ENCODE measurements around the gene KMT2B.
A peak's percentile ranks its signal among the peaks of the same experiment; 100 is the strongest.

Gene KMT2B

GRCh38 chr19:35693835-35694599, 23.8 kb upstream of the KMT2B start:
- Histone ChIP-seq H4K5ac (ENCODE audit: low read length) (no peak overlapping the region), H3K4me1 (ENCODE audit: control insufficient read depth, low read depth, low read length) (no peaks in the 10 kb centered on the region), H3K18ac (ENCODE audit: low read length) (no peak overlapping the region), H3K4me2 (ENCODE audit: low read length) (no peak overlapping the region), H3K27me3 (ENCODE audit: insufficient read depth, low read length, poor library complexity) (no peaks in the 10 kb centered on the region), H2BK120ac (ENCODE audit: low read depth, low read length) (no peak overlapping the region), H3K36me3 (ENCODE audit: control insufficient read depth, insufficient read depth, low read length) (no peaks in the 10 kb centered on the region), H3K79me1 (ENCODE audit: low read length) (no peaks in the 10 kb centered on the region), H2AK5ac (ENCODE audit: low read length) (no peak overlapping the region), H3K4ac (ENCODE audit: low read depth, low read length) (no peak overlapping the region), H3K9ac (ENCODE audit: low read length) (no peak overlapping the region), H3K56ac (ENCODE audit: low read length) (no peak overlapping the region), H2BK5ac (ENCODE audit: low read length) (no peak overlapping the region), H3K4me3 (ENCODE audit: low read length) (no peak overlapping the region), H3K23ac (ENCODE audit: low read length) (no peak overlapping the region), H4K8ac (ENCODE audit: low read depth, low read length) (no peak overlapping the region), H3K79me2 (ENCODE audit: control insufficient read depth, insufficient read depth, low read length) (no peaks in the 10 kb centered on the region), H2BK15ac (replicated peaks; ENCODE audit: low read depth) (no peak overlapping the region), H3K27ac (ENCODE audit: low read depth, low read length) (no peak overlapping the region)
- peak; percentile 91 for DNase-seq
- 100% methylated on average over 1 of the region's 8 CpGs for WGBS (ENCODE audit: extremely low coverage, insufficient coverage, low lambda C conversion rate)

GRCh38 chr19:35695895-35696422, 21.8 kb upstream of the KMT2B start:
- Histone ChIP-seq H3K4me2 (ENCODE audit: low read length) (no peak overlapping the region), H2BK120ac (ENCODE audit: low read depth, low read length) (no peak overlapping the region), H4K8ac (ENCODE audit: low read depth, low read length) (no peak overlapping the region), H3K4me3 (ENCODE audit: low read length) (no peak overlapping the region), H3K36me3 (ENCODE audit: control insufficient read depth, insufficient read depth, low read length) (no peaks in the 10 kb centered on the region), H3K4me1 (ENCODE audit: control insufficient read depth, low read depth, low read length) (no peaks in the 10 kb centered on the region), H3K18ac (ENCODE audit: low read length) (no peak overlapping the region), H2BK5ac (ENCODE audit: low read length) (no peak overlapping the region), H2AK5ac (ENCODE audit: low read length) (no peak overlapping the region), H3K56ac (ENCODE audit: low read length) (no peak overlapping the region), H3K4ac (ENCODE audit: low read depth, low read length) (no peak overlapping the region), H3K79me1 (ENCODE audit: low read length) (no peaks in the 10 kb centered on the region), H3K27ac (ENCODE audit: low read depth, low read length) (no peak overlapping the region), H3K23ac (ENCODE audit: low read length) (no peak overlapping the region), H3K79me2 (ENCODE audit: control insufficient read depth, insufficient read depth, low read length) (no peaks in the 10 kb centered on the region), H3K9ac (ENCODE audit: low read length) (no peak overlapping the region), H2BK15ac (replicated peaks; ENCODE audit: low read depth) (no peak overlapping the region), H4K5ac (ENCODE audit: low read length) (no peak overlapping the region), H3K27me3 (ENCODE audit: insufficient read depth, low read length, poor library complexity) (no peaks in the 10 kb centered on the region)
- WGBS (ENCODE audit: extremely low coverage, insufficient coverage, low lambda C conversion rate), result no CpG with 5 or more reads among the region's 2 CpGs
- DNase-seq, result no peak

GRCh38 chr19:35696835-35697234, 21.0 kb upstream of the KMT2B start:
- no CpG with 5 or more reads among the region's 4 CpGs for WGBS (ENCODE audit: extremely low coverage, insufficient coverage, low lambda C conversion rate)
- Histone ChIP-seq H2AK5ac (ENCODE audit: low read length) (no peak overlapping the region), H3K23ac (ENCODE audit: low read length) (no peak overlapping the region), H4K5ac (ENCODE audit: low read length) (no peak overlapping the region), H2BK5ac (ENCODE audit: low read length) (no peak overlapping the region), H3K4me3 (ENCODE audit: low read length) (no peak overlapping the region), H2BK120ac (ENCODE audit: low read depth, low read length) (no peak overlapping the region), H3K4ac (ENCODE audit: low read depth, low read length) (no peak overlapping the region), H3K4me2 (ENCODE audit: low read length) (no peak overlapping the region), H3K27me3 (ENCODE audit: insufficient read depth, low read length, poor library complexity) (no peaks in the 10 kb centered on the region), H3K36me3 (ENCODE audit: control insufficient read depth, insufficient read depth, low read length) (no peaks in the 10 kb centered on the region), H3K79me2 (ENCODE audit: control insufficient read depth, insufficient read depth, low read length) (no peaks in the 10 kb centered on the region), H3K9ac (ENCODE audit: low read length) (no peak overlapping the region), H4K8ac (ENCODE audit: low read depth, low read length) (no peak overlapping the region), H3K4me1 (ENCODE audit: control insufficient read depth, low read depth, low read length) (no peaks in the 10 kb centered on the region), H3K56ac (ENCODE audit: low read length) (no peak overlapping the region), H3K79me1 (ENCODE audit: low read length) (no peaks in the 10 kb centered on the region), H3K18ac (ENCODE audit: low read length) (no peak overlapping the region), H3K27ac (ENCODE audit: low read depth, low read length) (no peak overlapping the region), H2BK15ac (replicated peaks; ENCODE audit: low read depth) (no peak overlapping the region)
- DNase-seq, result no peak

GRCh38 chr19:35702223-35703012, 15.4 kb upstream of the KMT2B start:
- H2BK15ac ChIP-seq (replicated peaks; ENCODE audit: low read depth), result no peak overlapping the region
- no peaks in the 10 kb centered on the region for H3K4me1 ChIP-seq (ENCODE audit: control insufficient read depth, low read depth, low read length)
- H3K9ac ChIP-seq (ENCODE audit: low read length), result peak overlapping the region; percentile 63
- peak overlapping the region; percentile 40 for H3K4me3 ChIP-seq (ENCODE audit: low read length)
- H3K18ac ChIP-seq (ENCODE audit: low read length), result no peak overlapping the region
- no peak overlapping the region for H4K8ac ChIP-seq (ENCODE audit: low read depth, low read length)
- no peaks in the 10 kb centered on the region for H3K79me1 ChIP-seq (ENCODE audit: low read length)
- H3K23ac ChIP-seq (ENCODE audit: low read length), result no peak overlapping the region
- no peaks in the 10 kb centered on the region for H3K27me3 ChIP-seq (ENCODE audit: insufficient read depth, low read length, poor library complexity)
- WGBS (ENCODE audit: extremely low coverage, insufficient coverage, low lambda C conversion rate), result no CpG with 5 or more reads among the region's 50 CpGs
- no peak overlapping the region for H3K27ac ChIP-seq (ENCODE audit: low read depth, low read length)
- DNase-seq, result peak; percentile 99
- H4K5ac ChIP-seq (ENCODE audit: low read length), result no peak overlapping the region
- H2BK5ac ChIP-seq (ENCODE audit: low read length), result no peak overlapping the region
- H3K4ac ChIP-seq (ENCODE audit: low read depth, low read length), result no peak overlapping the region
- peak overlapping the region; percentile 93 for H3K4me2 ChIP-seq (ENCODE audit: low read length)
- H3K36me3 ChIP-seq (ENCODE audit: control insufficient read depth, insufficient read depth, low read length), result no peaks in the 10 kb centered on the region
- no peak overlapping the region for H2AK5ac ChIP-seq (ENCODE audit: low read length)
- H2BK120ac ChIP-seq (ENCODE audit: low read depth, low read length), result no peak overlapping the region
- no peaks in the 10 kb centered on the region for H3K79me2 ChIP-seq (ENCODE audit: control insufficient read depth, insufficient read depth, low read length)
- H3K56ac ChIP-seq (ENCODE audit: low read length), result peak overlapping the region; percentile 89

- no peak overlapping the region for H2BK5ac ChIP-seq (ENCODE audit: low read length)
- no peak overlapping the region for H2BK120ac ChIP-seq (ENCODE audit: low read depth, low read length)
- H3K27me3 ChIP-seq (ENCODE audit: insufficient read depth, low read length, poor library complexity), result no peaks in the 10 kb centered on the region
- no peak overlapping the region for H3K4me3 ChIP-seq (ENCODE audit: low read length)
- H3K4me1 ChIP-seq (ENCODE audit: control insufficient read depth, low read depth, low read length), result no peaks in the 10 kb centered on the region
- peak; percentile 23 for DNase-seq
- H3K36me3 ChIP-seq (ENCODE audit: control insufficient read depth, insufficient read depth, low read length), result no peaks in the 10 kb centered on the region
- H2BK15ac ChIP-seq (replicated peaks; ENCODE audit: low read depth), result no peak overlapping the region
- no CpG with 5 or more reads among the region's 9 CpGs for WGBS (ENCODE audit: extremely low coverage, insufficient coverage, low lambda C conversion rate)
- no peak overlapping the region for H3K4ac ChIP-seq (ENCODE audit: low read depth, low read length)
- no peak overlapping the region for H3K18ac ChIP-seq (ENCODE audit: low read length)
- no peak overlapping the region for H4K8ac ChIP-seq (ENCODE audit: low read depth, low read length)
- no peak overlapping the region for H3K56ac ChIP-seq (ENCODE audit: low read length)
- no peaks in the 10 kb centered on the region for H3K79me1 ChIP-seq (ENCODE audit: low read length)
- H3K9ac ChIP-seq (ENCODE audit: low read length), result no peak overlapping the region
- H2AK5ac ChIP-seq (ENCODE audit: low read length), result no peak overlapping the region
- no peak overlapping the region for H3K4me2 ChIP-seq (ENCODE audit: low read length)
- H4K5ac ChIP-seq (ENCODE audit: low read length), result no peak overlapping the region
- no peaks in the 10 kb centered on the region for H3K79me2 ChIP-seq (ENCODE audit: control insufficient read depth, insufficient read depth, low read length)
- no peak overlapping the region for H3K27ac ChIP-seq (ENCODE audit: low read depth, low read length)
- no peak overlapping the region for H3K23ac ChIP-seq (ENCODE audit: low read length)
Observed at GRCh38 chr19:35703343-35703742, 14.5 kb upstream of the KMT2B start.

Measured in mesendoderm (in vitro differentiated cells).